Lower lobe of right lung (tissue), 2 donors: ENCODE measurements around the gene SPATA2L. TPM values are rescaled to one million over a fixed set of nuclear protein-coding genes. Genes with fewer than 3 reads are reported as not detected.

ENCODE experiments used
- ATAC-seq, 2 donors: fragments of 200-7000 bp; cut with Tn5 transposase; one replicate each; pipeline ENCODE4 v1.9.1; 2020 to 2022; ENCODE audit warnings: mild to moderate bottlenecking in 2 of 2, moderate library complexity in 2 of 2
- DNase-seq: peaks from one replicate; pipeline ENCODE4 v3.0.0-alpha.2; 2020
- H3K27ac ChIP-seq: fragments of 200-600 bp; one replicate; pipeline ENCODE4 v1.8.0; 2022
- H3K27me3 ChIP-seq: fragments of 200-600 bp; one replicate; pipeline ENCODE4 v1.8.0; 2022; ENCODE audit warnings: low read depth
- H3K36me3 ChIP-seq: fragments of 200-600 bp; one replicate; pipeline ENCODE4 v1.8.0; 2022; ENCODE audit warnings: mild to moderate bottlenecking
- H3K4me1 ChIP-seq: fragments of 200-600 bp; one replicate; pipeline ENCODE4 v1.8.0; 2022
- H3K4me3 ChIP-seq: fragments of 200-600 bp; one replicate; pipeline ENCODE4 v1.8.0; 2022; ENCODE audit warnings: mild to moderate bottlenecking
- H3K9me3 ChIP-seq: fragments of 200-600 bp; one replicate; pipeline ENCODE4 v1.8.0; 2022
- CTCF ChIP-seq: fragments of 200-600 bp; IDR thresholded peaks from one replicate; pipeline ENCODE4 v1.8.0; 2022; ENCODE audit warnings: antibody characterized with exemption, mild to moderate bottlenecking
- intact Hi-C: fragments of 100-400 bp; cut with DNase I; formaldehyde crosslinking; loops from one replicate; pipeline ENCODE4 v1.11.0; 2022
- total RNA-seq: library from RNA; stranded (reverse); fragmentation: NEBNext Ultra II Directional; extraction: Animal tissue kit (Norgen Biotek cat#: 25700); gene quantifications from one replicate; pipeline ENCODE4 v1.2.1, GENCODE V29; 2021
- donor health status: DM: no; HTN: yes; CAD: no; lungs with severe emphysema.

SPATA2L gene
- total RNA-seq, 1 donor from 2014 or later, result 10.3 TPM

- ATAC-seq, result no peak
- no peak for TF ChIP-seq CTCF
These were observed 7.0 kb upstream of the SPATA2L start for GRCh38 chr16:89708481-89708931.

DNA sequence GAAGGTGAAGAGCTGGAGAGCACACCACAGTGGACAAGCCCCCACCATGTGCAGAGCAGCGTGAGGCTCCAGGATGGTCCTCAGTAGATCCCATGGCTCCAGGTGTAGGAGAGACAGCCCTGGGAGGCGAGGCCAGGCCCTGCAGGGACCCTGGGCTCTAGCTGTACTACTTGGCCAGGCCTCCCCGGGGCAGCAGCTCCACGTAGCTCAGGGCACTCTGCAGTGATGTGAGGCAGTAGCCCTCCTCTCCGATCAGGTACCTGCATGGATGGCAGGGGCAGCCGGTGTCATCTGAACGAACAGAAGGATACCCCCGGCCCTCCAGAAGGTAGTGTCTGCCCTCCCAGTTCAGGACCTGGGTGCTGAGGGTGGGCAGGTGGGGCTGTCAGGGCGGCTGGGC is 6.2 kb upstream of the SPATA2L start:
- Histone ChIP-seq H3K4me3 (no peak overlapping the region), H3K4me1 (peaks cover 14% of the 10 kb centered on the region), H3K27me3 (peaks cover 8% of the 10 kb centered on the region), H3K36me3 (no peaks in the 10 kb centered on the region), H3K9me3 (no peaks in the 10 kb centered on the region), H3K27ac (no peak overlapping the region)
- no peak for TF ChIP-seq CTCF
- intact Hi-C loops, result loop anchor here (10.0 kb wide), 1 partner anchor 157 kb away; no protein-coding TSS in a partner anchor
- ATAC-seq, result no peak
- no peak for DNase-seq

More at GRCh38 chr16:89708481-89708931, 7.0 kb upstream of the SPATA2L start:
- no peak overlapping the region for H3K4me3 ChIP-seq
- no peak for DNase-seq
- peaks cover 13% of the 10 kb centered on the region for H3K27me3 ChIP-seq
- H3K4me1 ChIP-seq, result peaks cover 14% of the 10 kb centered on the region
- no peaks in the 10 kb centered on the region for H3K36me3 ChIP-seq
- intact Hi-C loops, result loop anchor here (10.0 kb wide), 1 partner anchor 156 kb away; no protein-coding TSS in a partner anchor
- no peak overlapping the region for H3K27ac ChIP-seq
- H3K9me3 ChIP-seq, result no peaks in the 10 kb centered on the region

GRCh38 chr16:89706518-89707260 is 5.2 kb upstream of the SPATA2L start:
- Histone ChIP-seq H3K27me3 (no peaks in the 10 kb centered on the region), H3K9me3 (no peaks in the 10 kb centered on the region), H3K27ac (no peak overlapping the region), H3K36me3 (no peaks in the 10 kb centered on the region), H3K4me1 (peaks cover 6% of the 10 kb centered on the region), H3K4me3 (no peak overlapping the region)
- no peak for TF ChIP-seq CTCF
- DNase-seq, result no peak
- no peak for ATAC-seq
- intact Hi-C loops, result loop anchor here (10.0 kb wide), 1 partner anchor 158 kb away; no protein-coding TSS in a partner anchor

DNA sequence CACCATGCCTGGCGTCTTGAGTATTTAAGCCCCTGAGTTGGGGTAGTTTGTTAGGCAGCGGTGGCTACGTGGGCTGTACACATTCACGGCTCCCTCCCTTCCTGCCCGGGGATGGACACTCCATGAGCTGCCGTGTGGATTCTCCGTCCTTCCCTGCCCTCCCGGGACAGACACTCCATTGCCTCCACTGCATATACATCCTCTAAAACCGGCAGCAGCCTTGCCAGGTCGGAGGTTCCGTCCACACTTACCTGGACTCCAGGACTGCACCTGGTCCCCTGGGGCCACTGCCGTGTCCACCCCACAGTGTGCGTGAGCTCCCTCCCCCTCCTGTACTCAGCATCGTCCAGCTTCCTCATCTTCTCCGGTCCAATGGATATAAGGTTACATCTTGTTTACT is 3.5 kb upstream of the SPATA2L start:
- TF ChIP-seq CTCF, result no peak
- intact Hi-C loops, result loop anchor here (10.0 kb wide), 1 partner anchor 160 kb away; no protein-coding TSS in a partner anchor
- Histone ChIP-seq H3K4me3 (no peak overlapping the region), H3K27me3 (no peaks in the 10 kb centered on the region), H3K9me3 (no peaks in the 10 kb centered on the region), H3K27ac (no peak overlapping the region), H3K4me1 (peaks cover 15% of the 10 kb centered on the region), H3K36me3 (no peaks in the 10 kb centered on the region)
- DNase-seq (no peak), ATAC-seq (no peak)

GRCh38 chr16:89704281-89704680 is 2.8 kb upstream of the SPATA2L start:
- peaks cover 22% of the 10 kb centered on the region for H3K4me1 ChIP-seq
- H3K27me3 ChIP-seq, result no peaks in the 10 kb centered on the region
- no peak for TF ChIP-seq CTCF
- DNase-seq (no peak), ATAC-seq (no peak)
- no peak overlapping the region for H3K27ac ChIP-seq
- H3K9me3 ChIP-seq, result no peaks in the 10 kb centered on the region
- H3K36me3 ChIP-seq, result no peaks in the 10 kb centered on the region
- intact Hi-C loops, result loop anchor here (10.0 kb wide), 1 partner anchor 161 kb away; no protein-coding TSS in a partner anchor
- H3K4me3 ChIP-seq, result no peak overlapping the region
